Left lung (tissue), 10 donors: Measurements from ENCODE around the gene AZGP1. TPM values are rescaled to one million over a fixed set of nuclear protein-coding genes. Genes with fewer than 3 reads are reported as not detected.
"Not testable (repeated sequence)": the region's sequence is repeated elsewhere in the genome, so short reads cannot be mapped to it uniquely, and the experiment has no call there.

Source experiments
- ATAC-seq: fragments of 200-7000 bp; cut with Tn5 transposase; one replicate; pipeline ENCODE4 v1.9.1; 2020; ENCODE audit warnings: moderate library complexity
- DNase-seq, 4 donors: peaks; one replicate each; pipeline ENCODE4 v3.0.0-alpha.2; 2013 to 2020
- H3K27ac ChIP-seq, 2 donors: fragments of 200-600 bp; sonication (generic) in 1 of 2; one replicate each; pipeline versions ENCODE4 v1.5.0 to v1.8.0; 2020 to 2021
- H3K27me3 ChIP-seq, 2 donors: fragments of 200-600 bp; sonication (generic) in 1 of 2; one replicate each; pipeline versions ENCODE4 v1.5.0 to v1.8.0; 2020 to 2021
- H3K36me3 ChIP-seq, 2 donors: fragments of 200-600 bp; sonication (generic) in 1 of 2; one replicate each; pipeline versions ENCODE4 v1.5.0 to v1.8.0; 2020 to 2021
- H3K4me1 ChIP-seq, 2 donors: fragments of 200-600 bp; one replicate each; pipeline ENCODE4 v1.8.0; 2021
- H3K4me3 ChIP-seq, 2 donors: fragments of 200-600 bp; sonication (generic) in 1 of 2; one replicate each; pipeline versions ENCODE4 v1.5.0 to v1.8.0; 2020 to 2021; ENCODE audit warnings: mild to moderate bottlenecking in 1 of 2
- H3K9me3 ChIP-seq, 2 donors: fragments of 200-600 bp; sonication (generic) in 1 of 2; one replicate each; pipeline versions ENCODE4 v1.5.0 to v1.8.0; 2020 to 2021
- CTCF ChIP-seq, 2 donors: fragments of 200-600 bp; sonication (generic) in 1 of 2; IDR thresholded peaks; one replicate each; pipeline versions ENCODE4 v1.5.0 to v1.8.0; 2021; ENCODE audit warnings: antibody characterized with exemption in 2 of 2
- intact Hi-C, 2 donors: fragments of 100-400 bp; cut with DNase I; formaldehyde crosslinking; loops; one replicate each; pipeline versions ENCODE4 v1.11.2 to v1.14.2; 2022
- polyA plus RNA-seq, 6 donors: library from polyadenylated mRNA; unstranded; fragments of 120-200 nt; gene quantifications; one replicate each; pipeline ENCODE4 v1.2.1, GENCODE V29; 2013; ENCODE audit not compliant: insufficient read length in 6 of 6
- total RNA-seq, 2 donors: library from RNA; stranded (reverse); fragmentation: NEBNext Ultra II Directional; extraction: Animal tissue kit (Norgen Biotek cat#: 25700); gene quantifications; one replicate each; pipeline ENCODE4 v1.2.1, GENCODE V29; 2021
- donor health status: DM: no; HTN: yes; CAD: no.
- donor health status: DM: no; HTN: no; CAD: no.

AZGP1 gene
- total and polyA plus RNA-seq, 8 donors: 0.29 to 110 (median 1.2) TPM

- intact Hi-C loops: no loop called here
- H3K9me3 ChIP-seq: no peaks in the 10 kb centered on the region
- no peaks in the 10 kb centered on the region for H3K27me3 ChIP-seq
- no peak for TF ChIP-seq CTCF (IDR thresholded peaks at IDR 0.05)
- peak; percentile 95 for ATAC-seq
- peaks cover 8 to 63% of the 10 kb centered on the region in 2 donors for H3K4me1 ChIP-seq
- peak within 1 kb of the TSS; percentile 95 to 98 for H3K27ac ChIP-seq
- peak; percentile 85 to 96 (median 92) for DNase-seq
- H3K4me3 ChIP-seq: peak within 1 kb of the TSS; percentile 94 to 100
- no peaks in the 10 kb centered on the region for H3K36me3 ChIP-seq
These were observed 39.7 kb upstream of the AZGP1 start, which contains the start of gene ZKSCAN1 for GRCh38 chr7:100015232-100016214. TSS of gene ZKSCAN1 (plus strand) at chr7:100015596. CDS start at chr7:100023507, 7,911 bp downstream.

GRCh38 chr7:100013328-100013676, 37.5 kb upstream of the AZGP1 start:
- no peak overlapping the region for H3K4me3 ChIP-seq
- H3K27me3 ChIP-seq: no peaks in the 10 kb centered on the region
- H3K9me3 ChIP-seq: no peaks in the 10 kb centered on the region
- no peak for ATAC-seq
- intact Hi-C loops: no loop called here
- H3K27ac ChIP-seq: no peak overlapping the region
- no peaks in the 10 kb centered on the region for H3K36me3 ChIP-seq
- peaks cover 8 to 43% of the 10 kb centered on the region in 2 donors for H3K4me1 ChIP-seq
- no peak for DNase-seq
- no peak for TF ChIP-seq CTCF (IDR thresholded peaks at IDR 0.05)

- H3K36me3 ChIP-seq, intact Hi-C loops, H3K27ac ChIP-seq, H3K4me3 ChIP-seq, H3K27me3 ChIP-seq, H3K9me3 ChIP-seq: not testable (repeated sequence)
- DNase-seq (peak in 1 of 4 donors; percentile 64), ATAC-seq (peak; percentile 51)
- peaks cover 8 to 36% of the 10 kb centered on the region in 2 donors for H3K4me1 ChIP-seq
These were observed 36.8 kb upstream of the AZGP1 start for GRCh38 chr7:100012385-100013327.

GRCh38 chr7:100011516-100011915, 35.7 kb upstream of the AZGP1 start:
- Histone ChIP-seq H3K27me3 (no peaks in the 10 kb centered on the region), H3K4me1 (peaks cover 3 to 25% of the 10 kb centered on the region in 2 donors), H3K9me3 (no peaks in the 10 kb centered on the region), H3K36me3 (no peaks in the 10 kb centered on the region), H3K4me3 (no peak overlapping the region), H3K27ac (no peak overlapping the region)
- no peak for DNase-seq
- no peak for ATAC-seq
- intact Hi-C loops: no loop called here
- no peak for TF ChIP-seq CTCF (IDR thresholded peaks at IDR 0.05)

GRCh38 chr7:100010901-100011300, 35.1 kb upstream of the AZGP1 start:
- H3K27ac ChIP-seq: no peak overlapping the region
- DNase-seq (no peak), ATAC-seq (no peak)
- H3K4me3 ChIP-seq: no peak overlapping the region
- H3K36me3 ChIP-seq: no peaks in the 10 kb centered on the region
- no peaks in the 10 kb centered on the region for H3K9me3 ChIP-seq
- intact Hi-C loops: no loop called here
- H3K27me3 ChIP-seq: no peaks in the 10 kb centered on the region
- H3K4me1 ChIP-seq: peaks cover 0 to 19% of the 10 kb centered on the region in 2 donors
- TF ChIP-seq CTCF (IDR thresholded peaks at IDR 0.05): no peak

GRCh38 chr7:100009952-100010351, 34.1 kb upstream of the AZGP1 start:
- H3K27ac ChIP-seq, intact Hi-C loops, H3K27me3 ChIP-seq, ATAC-seq, DNase-seq, H3K4me3 ChIP-seq, H3K9me3 ChIP-seq, H3K36me3 ChIP-seq: not testable (repeated sequence)
- H3K4me1 ChIP-seq: peaks cover 0 to 15% of the 10 kb centered on the region in 2 donors
